ENCODE data around the gene SORBS2.
"Not testable (repeated sequence)": the region's sequence is repeated elsewhere in the genome, so short reads cannot be mapped to it uniquely, and the experiment has no call there.

SORBS2 gene

DNA sequence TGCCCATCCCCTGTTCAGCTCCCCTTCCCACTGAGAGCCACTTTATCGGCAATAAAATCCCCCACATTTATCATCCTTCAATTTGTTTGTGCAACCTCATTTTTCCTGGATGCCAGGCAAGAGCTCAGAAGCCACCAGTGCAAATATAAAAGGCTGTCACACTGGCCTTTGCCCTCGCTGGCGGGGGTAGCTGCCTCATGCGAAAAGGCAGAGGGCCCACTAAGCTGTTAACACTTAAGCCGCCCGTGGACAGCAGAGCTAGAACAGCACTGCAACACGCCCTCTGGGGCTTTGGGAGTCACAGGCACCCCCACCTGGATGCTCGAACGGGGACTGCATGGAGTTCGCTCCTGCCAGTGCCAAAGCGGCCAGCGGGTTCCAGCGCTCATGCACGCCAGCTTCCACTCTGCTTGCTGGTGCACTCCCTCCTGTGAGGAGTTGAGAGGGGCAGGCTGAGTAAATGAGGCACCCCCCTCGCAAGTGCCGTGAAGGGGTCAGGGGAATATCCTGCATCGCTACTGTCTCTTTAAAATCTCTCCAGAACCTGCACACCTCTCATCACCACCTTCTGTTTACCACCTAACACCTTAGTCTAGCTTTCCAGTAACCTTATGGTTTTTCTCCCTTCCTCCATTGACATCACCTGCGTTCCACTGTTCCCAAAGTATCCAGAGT is 99.5 kb downstream of the SORBS2 start:
- TF ChIP-seq, protein P1, sequence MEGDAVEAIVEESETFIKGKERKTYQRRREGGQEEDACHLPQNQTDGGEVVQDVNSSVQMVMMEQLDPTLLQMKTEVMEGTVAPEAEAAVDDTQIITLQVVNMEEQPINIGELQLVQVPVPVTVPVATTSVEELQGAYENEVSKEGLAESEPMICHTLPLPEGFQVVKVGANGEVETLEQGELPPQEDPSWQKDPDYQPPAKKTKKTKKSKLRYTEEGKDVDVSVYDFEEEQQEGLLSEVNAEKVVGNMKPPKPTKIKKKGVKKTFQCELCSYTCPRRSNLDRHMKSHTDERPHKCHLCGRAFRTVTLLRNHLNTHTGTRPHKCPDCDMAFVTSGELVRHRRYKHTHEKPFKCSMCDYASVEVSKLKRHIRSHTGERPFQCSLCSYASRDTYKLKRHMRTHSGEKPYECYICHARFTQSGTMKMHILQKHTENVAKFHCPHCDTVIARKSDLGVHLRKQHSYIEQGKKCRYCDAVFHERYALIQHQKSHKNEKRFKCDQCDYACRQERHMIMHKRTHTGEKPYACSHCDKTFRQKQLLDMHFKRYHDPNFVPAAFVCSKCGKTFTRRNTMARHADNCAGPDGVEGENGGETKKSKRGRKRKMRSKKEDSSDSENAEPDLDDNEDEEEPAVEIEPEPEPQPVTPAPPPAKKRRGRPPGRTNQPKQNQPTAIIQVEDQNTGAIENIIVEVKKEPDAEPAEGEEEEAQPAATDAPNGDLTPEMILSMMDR (IDR thresholded peaks at IDR 0.05; ENCODE audit: unreplicated experiment in 3 of 3), result no peak
- peaks cover 3% of the 10 kb centered on the region for H3K27me3 Mint-ChIP-seq (ENCODE audit: low read depth)
- no peak overlapping the region for H3K4me3 Mint-ChIP-seq
- H3K4me1 Mint-ChIP-seq, result peaks cover 17% of the 10 kb centered on the region
- H3K9me3 Mint-ChIP-seq, result no peaks in the 10 kb centered on the region
- peaks cover 3% of the 10 kb centered on the region for H3K36me3 Mint-ChIP-seq (ENCODE audit: low read depth)
- peak overlapping the region; percentile 16 to 36 (median 35) for H3K27ac Mint-ChIP-seq

DNA sequence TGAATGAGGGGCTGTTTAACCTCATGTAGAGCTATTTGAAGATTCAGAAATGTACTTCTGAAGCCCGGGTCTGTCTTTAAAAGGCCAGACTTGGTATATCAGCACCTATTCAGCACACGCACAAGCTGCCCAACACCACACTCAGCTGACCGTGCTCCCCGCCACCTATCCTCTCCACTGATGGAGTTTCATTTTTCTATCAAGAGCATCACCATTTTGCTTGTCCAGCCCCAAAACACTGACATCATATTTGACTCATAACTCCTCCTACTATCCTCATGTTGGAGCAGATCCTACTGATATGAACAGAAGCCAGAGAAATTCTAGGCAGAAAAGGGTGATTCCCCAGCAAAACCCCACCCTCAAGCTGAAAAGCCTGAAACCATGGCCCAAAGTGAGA is 100.3 kb downstream of the SORBS2 start:
- TF ChIP-seq, protein P1 (IDR thresholded peaks at IDR 0.05; ENCODE audit: unreplicated experiment in 3 of 3), result no peak
- Mint-ChIP-seq H3K4me1 (peaks cover 10% of the 10 kb centered on the region), H3K4me3 (no peak overlapping the region), H3K36me3 (ENCODE audit: low read depth) (peaks cover 3% of the 10 kb centered on the region), H3K9me3 (no peaks in the 10 kb centered on the region), H3K27ac (peak overlapping the region in 2 of 3 experiments; percentile 35 to 36), H3K27me3 (ENCODE audit: low read depth) (peaks cover 3% of the 10 kb centered on the region)

DNA sequence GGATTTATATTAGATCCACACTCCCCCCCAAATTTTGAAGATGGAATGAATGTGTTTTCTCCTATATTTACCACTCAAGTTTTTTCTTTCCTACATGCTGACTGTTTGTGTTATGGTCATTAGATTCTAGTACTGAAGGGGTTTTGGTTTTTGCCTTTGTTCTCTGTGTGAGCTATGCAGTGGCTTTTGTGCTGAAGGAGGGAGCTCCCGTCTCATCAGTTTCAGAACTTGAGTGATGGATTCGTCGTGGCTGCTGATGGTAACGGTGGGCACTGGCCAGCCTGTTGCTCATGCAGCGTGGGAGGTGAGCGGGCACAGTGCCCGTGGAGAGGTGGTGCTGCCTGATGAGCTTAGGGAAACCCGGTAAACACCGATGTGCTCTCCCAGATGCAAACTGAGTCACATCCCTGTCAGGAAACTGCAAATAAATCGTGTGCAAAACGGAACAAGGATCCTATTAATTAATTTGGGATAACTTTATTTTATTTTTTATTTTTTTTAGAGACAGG is 101.5 kb downstream of the SORBS2 start:
- no peak overlapping the region for H3K4me3 Mint-ChIP-seq
- peaks cover 7% of the 10 kb centered on the region for H3K36me3 Mint-ChIP-seq (ENCODE audit: low read depth)
- H3K4me1 Mint-ChIP-seq, result no peaks in the 10 kb centered on the region
- no peak overlapping the region for H3K27ac Mint-ChIP-seq
- H3K27me3 Mint-ChIP-seq (ENCODE audit: low read depth), result peaks cover 3% of the 10 kb centered on the region
- TF ChIP-seq, protein P1 (IDR thresholded peaks at IDR 0.05; ENCODE audit: unreplicated experiment in 3 of 3), result no peak
- peaks cover 7% of the 10 kb centered on the region for H3K9me3 Mint-ChIP-seq

- no peak overlapping the region for H3K4me3 Mint-ChIP-seq
These were observed 102.0 kb downstream of the SORBS2 start for GRCh38 chr4:185709802-185710486.

DNA sequence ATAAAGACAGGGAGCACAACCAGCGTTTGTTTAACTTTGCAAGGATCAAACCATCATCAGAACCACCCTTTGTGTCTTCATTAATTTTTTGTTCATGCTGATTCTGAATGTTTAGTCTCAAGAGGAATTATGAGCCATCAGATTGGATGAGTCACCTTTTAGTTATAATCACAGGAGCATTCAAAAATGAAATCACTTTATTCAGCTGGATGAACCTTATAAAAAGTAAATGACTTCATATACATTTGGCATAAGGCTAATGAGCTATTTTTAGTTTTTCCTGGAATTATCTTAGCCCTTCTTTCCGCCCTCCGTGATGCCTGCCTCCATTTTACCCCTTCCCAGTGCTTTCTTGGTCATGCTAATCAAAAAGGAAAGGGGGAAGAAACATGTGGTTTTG is 103.6 kb downstream of the SORBS2 start:
- no peak overlapping the region for H3K4me3 Mint-ChIP-seq
- H3K4me1 Mint-ChIP-seq, result no peaks in the 10 kb centered on the region
- H3K36me3 Mint-ChIP-seq (ENCODE audit: low read depth), result peaks cover 12% of the 10 kb centered on the region
- H3K27me3 Mint-ChIP-seq (ENCODE audit: low read depth), result peaks cover 3% of the 10 kb centered on the region
- no peak overlapping the region for H3K27ac Mint-ChIP-seq
- TF ChIP-seq, protein P1 (IDR thresholded peaks at IDR 0.05; ENCODE audit: unreplicated experiment in 3 of 3), result no peak
- H3K9me3 Mint-ChIP-seq, result peaks cover 11% of the 10 kb centered on the region

More at GRCh38 chr4:185709802-185710486, 102.0 kb downstream of the SORBS2 start:
- H3K27me3 Mint-ChIP-seq (ENCODE audit: low read depth), result peaks cover 3% of the 10 kb centered on the region
- no peaks in the 10 kb centered on the region for H3K4me1 Mint-ChIP-seq
- peaks cover 7% of the 10 kb centered on the region for H3K36me3 Mint-ChIP-seq (ENCODE audit: low read depth)
- TF ChIP-seq, protein P1 (IDR thresholded peaks at IDR 0.05; ENCODE audit: unreplicated experiment in 3 of 3), result no peak
- peaks cover 7% of the 10 kb centered on the region for H3K9me3 Mint-ChIP-seq
- H3K27ac Mint-ChIP-seq, result no peak overlapping the region

- peak overlapping the region in 1 of 3 experiments; percentile 51 for H3K27ac Mint-ChIP-seq
- not testable (repeated sequence) for H3K4me3 Mint-ChIP-seq
These were observed 104.4 kb downstream of the SORBS2 start for GRCh38 chr4:185707622-185708021.

More at GRCh38 chr4:185707622-185708021, 104.4 kb downstream of the SORBS2 start:
- H3K4me1 Mint-ChIP-seq; H3K27me3 Mint-ChIP-seq (ENCODE audit: low read depth): not testable (repeated sequence)
- peaks cover 11% of the 10 kb centered on the region for H3K9me3 Mint-ChIP-seq
- H3K36me3 Mint-ChIP-seq (ENCODE audit: low read depth), result peaks cover 12% of the 10 kb centered on the region

All from nephron (organoid).